ENCODE results near the gene ENOX1. TPM values are rescaled to one million over a fixed set of nuclear protein-coding genes. Genes with fewer than 3 reads are reported as not detected.

The ENOX1 gene
- total RNA-seq, 2 experiments from 2014 or later: not detected

DNA sequence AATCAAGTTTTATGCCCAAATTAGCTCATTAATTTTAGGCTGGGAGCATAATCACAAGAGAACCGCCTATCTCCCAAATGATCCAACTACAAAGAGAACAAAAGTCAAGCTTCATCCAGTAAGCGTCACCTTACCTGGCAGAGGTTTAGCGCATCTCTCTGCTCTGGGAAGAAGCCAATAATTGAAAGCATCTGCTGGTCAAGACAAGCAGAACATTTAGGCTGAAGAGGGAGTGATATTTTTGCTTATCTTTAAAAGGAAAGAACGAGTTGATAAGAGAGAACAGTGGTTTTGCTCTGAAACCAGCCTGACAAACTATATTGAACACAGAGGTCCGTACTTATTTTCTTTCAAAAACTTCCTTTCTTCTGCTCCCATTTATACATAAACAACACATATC lies 242.1 kb downstream of the ENOX1 start:
- no peak for DNase-seq
- Mint-ChIP-seq H3K9me3 (no peaks in the 10 kb centered on the region), H3K27me3 (peaks cover 5% of the 10 kb centered on the region), H3K27ac (no peak overlapping the region), H3K4me1 (peaks cover 3% of the 10 kb centered on the region), H3K36me3 (no peaks in the 10 kb centered on the region), H3K4me3 (no peak overlapping the region)
- POLR2A ChIA-PET: no interaction called here
- no peak for ATAC-seq (ENCODE audit: low read depth)

DNA sequence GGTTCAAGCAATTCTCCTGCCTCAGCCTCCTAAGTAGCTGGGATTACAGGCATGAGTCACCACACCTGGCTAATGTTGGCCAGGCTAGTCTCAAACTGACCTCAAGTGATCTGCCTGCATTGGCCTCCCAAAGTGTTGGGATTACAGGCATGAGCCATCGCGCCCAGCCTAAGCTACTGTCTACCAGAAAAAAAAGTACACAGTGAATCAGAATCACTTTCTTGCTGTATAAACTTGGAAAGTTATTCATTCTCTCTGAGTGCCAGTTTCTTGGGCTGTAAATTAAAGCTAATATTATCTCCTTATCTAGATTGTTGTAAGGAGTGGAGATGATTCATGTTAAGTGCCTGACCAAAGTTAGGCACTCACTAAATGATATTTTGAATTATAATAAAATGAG lies 242.8 kb downstream of the ENOX1 start:
- peaks cover 1% of the 10 kb centered on the region for H3K9me3 Mint-ChIP-seq
- ATAC-seq (ENCODE audit: low read depth): no peak
- no peaks in the 10 kb centered on the region for H3K36me3 Mint-ChIP-seq
- DNase-seq: no peak
- H3K4me1 Mint-ChIP-seq: peaks cover 3% of the 10 kb centered on the region
- H3K27me3 Mint-ChIP-seq: peaks cover 7% of the 10 kb centered on the region
- no peak overlapping the region for H3K27ac Mint-ChIP-seq
- no peak overlapping the region for H3K4me3 Mint-ChIP-seq
- POLR2A ChIA-PET: no interaction called here

DNA sequence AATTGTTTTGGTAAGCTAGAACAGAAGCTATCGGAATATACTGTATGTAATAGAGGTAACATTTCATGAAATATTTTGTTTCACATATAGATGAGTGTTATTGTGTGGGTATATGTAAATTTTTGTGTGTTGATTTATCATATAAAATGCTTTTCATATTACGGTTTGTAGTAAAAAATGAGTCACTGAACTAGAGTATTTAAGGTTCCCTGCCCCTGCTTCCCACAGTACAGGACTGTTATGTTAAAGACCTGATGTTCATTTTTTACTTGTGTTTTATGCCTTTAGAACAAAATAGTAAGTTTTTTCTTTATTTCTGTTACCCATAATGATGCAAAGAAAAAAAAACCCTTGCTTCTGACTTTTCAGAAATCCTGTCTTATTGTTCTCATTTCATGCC lies 243.4 kb downstream of the ENOX1 start:
- Mint-ChIP-seq H3K4me3 (no peak overlapping the region), H3K27ac (no peak overlapping the region), H3K4me1 (peaks cover 3% of the 10 kb centered on the region), H3K9me3 (peaks cover 3% of the 10 kb centered on the region), H3K36me3 (no peaks in the 10 kb centered on the region), H3K27me3 (peaks cover 10% of the 10 kb centered on the region)
- POLR2A ChIA-PET: no interaction called here
- no peak for ATAC-seq (ENCODE audit: low read depth)
- no peak for DNase-seq

DNA sequence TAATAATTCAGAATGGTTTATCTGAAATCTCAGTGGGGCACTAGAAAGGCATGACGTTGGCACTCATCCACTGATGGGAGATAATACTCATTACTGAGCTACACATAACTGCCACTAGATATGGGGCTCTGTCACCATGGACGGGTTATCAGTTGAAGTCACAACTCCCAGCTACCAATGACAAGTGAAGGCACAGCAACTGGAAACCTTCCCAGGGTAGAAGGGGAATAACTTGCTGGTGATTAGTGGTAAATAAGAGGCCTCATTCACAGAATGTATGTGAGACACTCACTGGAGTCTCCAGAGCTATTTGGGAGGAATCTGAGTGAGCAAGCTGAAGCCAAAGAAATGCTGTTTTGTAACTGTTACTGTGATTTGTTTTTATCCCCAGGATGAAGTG lies 249.6 kb downstream of the ENOX1 start:
- Mint-ChIP-seq H3K27ac (no peak overlapping the region), H3K27me3 (peaks cover 18% of the 10 kb centered on the region), H3K4me1 (no peaks in the 10 kb centered on the region), H3K9me3 (peaks cover 3% of the 10 kb centered on the region), H3K36me3 (no peaks in the 10 kb centered on the region), H3K4me3 (no peak overlapping the region)
- DNase-seq (no peak), ATAC-seq (ENCODE audit: low read depth) (no peak)
- POLR2A ChIA-PET: no interaction called here

DNA sequence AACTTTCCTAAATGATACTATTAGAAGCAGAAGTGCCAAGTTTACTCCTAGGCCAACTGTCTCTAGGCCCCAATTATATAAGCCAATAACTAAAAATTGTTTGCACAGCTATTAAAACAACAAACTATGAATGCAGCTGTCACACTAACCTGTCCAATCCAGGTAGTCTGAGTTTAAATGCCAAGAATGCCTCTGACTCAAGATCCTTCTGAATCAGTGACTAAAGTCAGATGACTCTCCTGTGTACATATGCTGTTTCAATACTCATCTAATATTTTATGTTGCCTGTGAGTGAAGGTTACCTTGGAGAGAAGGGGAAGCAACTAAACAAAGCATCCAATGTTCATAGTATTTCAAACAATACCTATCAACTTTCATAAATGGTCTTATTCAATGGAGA lies 257.0 kb downstream of the ENOX1 start:
- no peaks in the 10 kb centered on the region for H3K36me3 Mint-ChIP-seq
- H3K4me1 Mint-ChIP-seq: no peaks in the 10 kb centered on the region
- POLR2A ChIA-PET: no interaction called here
- no peak overlapping the region for H3K4me3 Mint-ChIP-seq
- DNase-seq (no peak), ATAC-seq (ENCODE audit: low read depth) (no peak)
- H3K27me3 Mint-ChIP-seq: peaks cover 2% of the 10 kb centered on the region
- peaks cover 2% of the 10 kb centered on the region for H3K9me3 Mint-ChIP-seq
- no peak overlapping the region for H3K27ac Mint-ChIP-seq

DNA sequence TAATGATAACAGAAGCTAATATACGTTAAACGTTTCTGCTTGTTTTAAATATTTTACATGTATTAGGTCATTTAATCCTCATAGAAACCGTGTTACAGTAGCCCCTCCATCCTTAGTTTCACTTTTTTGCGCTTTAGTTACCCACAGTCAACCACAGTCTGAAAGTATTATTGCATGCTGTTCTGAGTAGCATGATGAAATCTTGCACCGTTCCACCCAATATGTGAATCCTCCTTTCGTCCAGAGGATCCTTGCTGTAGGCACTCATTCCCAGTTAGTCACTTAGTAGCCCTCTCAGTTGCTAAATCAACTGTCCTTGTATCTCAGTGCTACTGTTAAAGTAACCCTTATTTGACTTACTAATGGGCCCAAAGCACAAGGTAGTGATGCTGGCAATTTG lies 257.8 kb downstream of the ENOX1 start:
- Mint-ChIP-seq H3K4me1 (no peaks in the 10 kb centered on the region), H3K9me3 (peaks cover 2% of the 10 kb centered on the region), H3K36me3 (peaks cover under 1% of the 10 kb centered on the region), H3K4me3 (no peak overlapping the region), H3K27ac (no peak overlapping the region), H3K27me3 (peaks cover 4% of the 10 kb centered on the region)
- DNase-seq: no peak
- POLR2A ChIA-PET: no interaction called here
- ATAC-seq (ENCODE audit: low read depth): no peak

DNA sequence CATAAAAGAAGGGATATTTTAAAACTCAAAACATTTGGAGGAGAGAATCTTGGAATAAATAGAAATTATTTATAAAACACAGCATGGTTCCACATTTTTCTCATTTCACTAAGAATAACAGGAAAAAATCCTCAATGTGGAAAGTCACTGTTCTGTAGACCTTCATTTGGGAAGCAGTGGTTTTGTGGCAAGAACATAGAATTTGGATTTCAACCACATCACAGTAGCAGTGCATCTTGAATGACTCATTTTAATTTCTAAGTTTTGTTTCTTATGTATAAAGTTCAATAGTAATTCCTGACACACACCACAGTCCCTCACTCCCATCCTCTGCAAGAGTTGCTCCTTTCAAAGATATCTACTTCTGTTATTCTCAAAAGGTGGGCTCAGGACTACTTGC lies 264.0 kb downstream of the ENOX1 start:
- no peaks in the 10 kb centered on the region for H3K4me1 Mint-ChIP-seq
- H3K36me3 Mint-ChIP-seq: peaks cover 1% of the 10 kb centered on the region
- ATAC-seq (ENCODE audit: low read depth): no peak
- H3K27me3 Mint-ChIP-seq: peaks cover 7% of the 10 kb centered on the region
- H3K27ac Mint-ChIP-seq: no peak overlapping the region
- POLR2A ChIA-PET: no interaction called here
- H3K9me3 Mint-ChIP-seq: peaks cover 2% of the 10 kb centered on the region
- no peak for DNase-seq
- no peak overlapping the region for H3K4me3 Mint-ChIP-seq

DNA sequence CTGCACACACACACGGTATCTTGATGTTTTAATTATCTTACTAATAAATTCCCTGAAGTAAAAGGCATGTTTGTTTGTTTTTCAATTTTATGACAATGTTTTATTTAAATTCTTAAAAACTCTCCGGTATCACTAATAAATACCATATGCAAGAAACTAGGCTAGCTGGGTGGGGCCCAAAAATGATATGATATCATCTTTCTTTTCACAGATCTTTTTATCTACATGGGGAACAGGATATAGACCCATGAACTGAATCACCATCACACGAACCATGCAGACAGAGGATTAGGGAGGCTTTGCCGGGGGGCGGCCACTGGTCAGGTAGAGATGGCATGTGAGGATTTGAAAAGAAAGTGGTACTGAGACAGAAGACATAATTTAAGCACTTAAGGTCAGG lies 266.4 kb downstream of the ENOX1 start:
- Mint-ChIP-seq H3K27me3 (peaks cover 7% of the 10 kb centered on the region), H3K4me3 (no peak overlapping the region), H3K36me3 (peaks cover 1% of the 10 kb centered on the region), H3K9me3 (peaks cover 2% of the 10 kb centered on the region), H3K27ac (no peak overlapping the region), H3K4me1 (no peaks in the 10 kb centered on the region)
- no peak for DNase-seq
- no peak for ATAC-seq (ENCODE audit: low read depth)
- POLR2A ChIA-PET: no interaction called here

DNA sequence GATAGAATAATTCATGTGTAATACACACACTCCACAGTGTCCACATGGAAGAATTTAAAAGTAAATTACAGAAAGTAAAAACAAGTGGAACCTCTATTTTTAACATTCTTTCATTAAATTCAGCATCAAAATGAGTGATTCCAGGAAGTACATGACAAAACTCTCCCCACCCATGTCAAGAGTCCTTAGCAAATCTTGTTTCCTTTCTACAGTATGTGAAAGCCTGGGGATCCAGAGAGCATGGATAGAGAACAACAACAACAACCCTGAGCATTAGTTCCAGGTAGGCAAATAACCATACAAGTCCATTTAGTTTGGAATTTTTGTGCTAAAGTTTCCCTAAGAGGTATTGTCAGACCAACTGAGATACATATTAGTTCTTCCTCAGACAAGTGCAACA lies 267.9 kb downstream of the ENOX1 start:
- DNase-seq: no peak
- ATAC-seq (ENCODE audit: low read depth): no peak
- H3K27ac Mint-ChIP-seq: no peak overlapping the region
- no peaks in the 10 kb centered on the region for H3K4me1 Mint-ChIP-seq
- no peak overlapping the region for H3K4me3 Mint-ChIP-seq
- no peaks in the 10 kb centered on the region for H3K9me3 Mint-ChIP-seq
- no peaks in the 10 kb centered on the region for H3K36me3 Mint-ChIP-seq
- POLR2A ChIA-PET: no interaction called here
- H3K27me3 Mint-ChIP-seq: peaks cover 14% of the 10 kb centered on the region

DNA sequence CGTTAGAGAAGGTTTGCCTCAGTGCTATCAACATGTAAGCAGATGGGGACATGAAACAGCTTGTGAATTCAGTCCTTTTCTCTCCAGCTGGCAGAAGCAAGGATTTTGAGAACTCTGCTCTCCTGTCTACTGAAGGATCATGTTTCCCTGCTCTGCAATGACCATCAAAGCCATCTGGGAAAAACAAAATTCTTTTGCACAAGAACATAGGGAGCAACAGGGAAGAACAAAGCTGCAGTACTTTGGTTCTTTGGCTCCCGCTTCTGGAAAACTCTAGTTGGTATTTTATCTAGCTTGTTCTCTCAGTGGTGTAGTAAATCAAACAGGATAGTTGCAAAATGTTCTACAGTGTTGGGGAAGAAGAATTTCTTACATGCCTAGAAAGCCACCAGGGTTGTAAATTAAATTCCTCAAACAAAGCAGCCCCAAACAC lies 270.4 kb downstream of the ENOX1 start:
- no peaks in the 10 kb centered on the region for H3K4me1 Mint-ChIP-seq
- H3K27ac Mint-ChIP-seq: no peak overlapping the region
- no peak overlapping the region for H3K4me3 Mint-ChIP-seq
- POLR2A ChIA-PET: no interaction called here
- peaks cover 16% of the 10 kb centered on the region for H3K27me3 Mint-ChIP-seq
- no peaks in the 10 kb centered on the region for H3K9me3 Mint-ChIP-seq
- no peaks in the 10 kb centered on the region for H3K36me3 Mint-ChIP-seq
- DNase-seq (no peak), ATAC-seq (ENCODE audit: low read depth) (no peak)

DNA sequence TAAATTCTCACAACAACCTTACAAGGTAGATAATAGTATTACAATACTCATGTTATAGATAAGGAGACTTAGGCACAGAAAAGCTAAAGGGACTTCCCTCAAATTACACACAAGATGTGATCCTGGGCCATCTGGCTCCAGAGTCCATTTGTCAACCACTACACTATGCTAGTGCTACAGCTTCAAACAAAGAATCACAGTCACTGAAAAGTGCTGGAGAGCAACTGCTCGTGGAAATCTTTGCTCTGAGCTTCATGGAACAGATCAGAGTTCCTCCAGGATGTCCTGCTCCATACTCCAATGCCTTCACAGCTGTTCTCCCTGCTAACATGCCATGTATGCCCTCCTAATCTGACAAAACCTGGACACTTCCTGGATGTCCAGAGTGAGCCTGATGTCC lies 271.2 kb downstream of the ENOX1 start:
- no peaks in the 10 kb centered on the region for H3K9me3 Mint-ChIP-seq
- no peaks in the 10 kb centered on the region for H3K36me3 Mint-ChIP-seq
- no peak overlapping the region for H3K27ac Mint-ChIP-seq
- H3K4me1 Mint-ChIP-seq: no peaks in the 10 kb centered on the region
- no peak for ATAC-seq (ENCODE audit: low read depth)
- H3K4me3 Mint-ChIP-seq: no peak overlapping the region
- POLR2A ChIA-PET: no interaction called here
- DNase-seq: no peak
- peaks cover 16% of the 10 kb centered on the region for H3K27me3 Mint-ChIP-seq

DNA sequence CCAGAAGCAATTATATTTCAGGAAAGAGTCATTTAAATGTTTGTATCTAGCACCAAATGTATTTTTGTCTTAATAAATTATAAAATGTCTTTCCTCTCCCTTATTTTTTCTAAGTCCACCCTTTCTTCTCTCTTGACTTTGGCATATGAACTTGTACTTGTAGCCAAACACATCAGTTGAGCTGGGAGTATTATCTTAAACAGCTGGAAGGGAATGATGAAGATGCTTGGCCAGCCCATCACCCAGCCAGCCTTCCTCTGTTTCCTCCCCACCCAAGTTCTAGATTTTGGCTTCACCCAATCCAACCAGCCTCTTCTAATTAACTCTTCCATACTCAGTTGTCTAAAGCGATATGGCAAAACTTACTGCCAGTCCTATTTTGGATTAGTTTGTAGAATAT lies 272.5 kb downstream of the ENOX1 start:
- Mint-ChIP-seq H3K27me3 (peaks cover 18% of the 10 kb centered on the region), H3K4me1 (no peaks in the 10 kb centered on the region), H3K36me3 (no peaks in the 10 kb centered on the region), H3K27ac (no peak overlapping the region), H3K9me3 (no peaks in the 10 kb centered on the region), H3K4me3 (no peak overlapping the region)
- no peak for DNase-seq
- ATAC-seq (ENCODE audit: low read depth): no peak
- POLR2A ChIA-PET: no interaction called here

DNA sequence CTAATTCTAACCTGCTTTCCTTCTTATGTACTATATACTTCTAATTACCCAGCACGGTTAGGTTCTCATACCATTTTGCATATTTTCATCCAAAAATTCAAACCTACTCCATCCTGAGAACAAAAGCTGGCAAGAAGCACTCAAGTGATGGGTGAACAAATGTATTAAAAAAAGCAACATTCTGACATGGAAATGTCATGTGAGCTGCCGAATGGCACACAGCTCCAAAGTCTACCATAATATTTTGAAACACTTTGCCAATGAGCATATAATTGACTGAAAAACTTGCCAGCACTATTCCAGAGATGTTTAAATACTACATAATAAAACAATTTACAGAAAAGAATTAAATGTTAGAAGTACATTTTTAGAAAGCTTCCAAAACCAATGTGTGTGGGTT lies 274.6 kb downstream of the ENOX1 start:
- no peaks in the 10 kb centered on the region for H3K4me1 Mint-ChIP-seq

DNA sequence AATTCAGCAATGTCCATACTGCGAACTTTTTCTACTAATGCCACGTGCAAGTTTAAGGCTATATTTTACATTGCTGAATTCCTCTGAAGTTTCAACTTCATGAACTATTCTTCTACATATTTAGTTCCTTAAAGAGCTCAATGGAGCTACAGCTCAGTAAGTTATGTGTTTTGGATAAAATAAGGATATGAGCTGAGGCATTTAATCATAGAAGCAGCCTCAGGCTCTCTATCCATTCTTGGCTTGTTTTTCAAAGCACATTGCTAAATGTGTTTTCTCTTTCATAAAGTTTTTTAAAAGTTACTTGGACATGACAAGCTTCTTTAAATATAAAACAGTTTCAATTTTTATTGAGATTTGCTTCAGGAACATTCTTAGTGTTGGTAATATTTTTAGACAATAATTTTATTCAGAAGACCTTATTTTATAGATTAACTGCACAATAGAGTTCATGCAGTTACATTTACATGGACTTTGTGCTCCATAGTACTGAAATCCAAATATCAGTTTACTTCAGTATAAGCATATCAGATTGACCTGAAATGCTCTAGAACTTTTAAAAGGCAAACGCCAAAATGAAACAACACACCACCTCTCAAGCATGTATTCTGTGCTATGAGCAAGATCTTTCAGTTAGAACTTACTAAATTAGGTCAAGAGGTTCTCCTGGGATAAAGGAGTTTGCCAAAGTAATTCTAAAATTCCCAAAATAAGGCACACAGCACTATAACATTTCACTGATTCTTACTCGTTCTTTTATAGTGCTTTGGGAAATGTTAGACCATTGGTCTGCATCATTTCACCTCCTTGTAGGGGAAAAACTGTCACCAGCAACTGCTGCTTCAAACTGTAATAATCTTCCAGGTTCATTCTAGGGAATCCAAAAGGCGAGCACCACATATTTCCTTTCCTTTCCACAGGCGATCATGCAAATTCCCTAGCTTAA lies 275.5 kb downstream of the ENOX1 start:
- H3K27me3 Mint-ChIP-seq: peaks cover 18% of the 10 kb centered on the region
- no peak for ATAC-seq (ENCODE audit: low read depth)
- no peak overlapping the region for H3K27ac Mint-ChIP-seq
- DNase-seq: no peak
- no peak overlapping the region for H3K4me3 Mint-ChIP-seq
- no peaks in the 10 kb centered on the region for H3K4me1 Mint-ChIP-seq
- no peaks in the 10 kb centered on the region for H3K36me3 Mint-ChIP-seq
- H3K9me3 Mint-ChIP-seq: peaks cover 1% of the 10 kb centered on the region
- POLR2A ChIA-PET: no interaction called here

More for the DNA sequence above, 274.6 kb downstream of the ENOX1 start:
- ATAC-seq (ENCODE audit: low read depth) (no peak), DNase-seq (no peak)
- no peak overlapping the region for H3K4me3 Mint-ChIP-seq
- H3K9me3 Mint-ChIP-seq: peaks cover 1% of the 10 kb centered on the region
- POLR2A ChIA-PET: no interaction called here
- H3K36me3 Mint-ChIP-seq: no peaks in the 10 kb centered on the region
- H3K27ac Mint-ChIP-seq: no peak overlapping the region
- H3K27me3 Mint-ChIP-seq: peaks cover 18% of the 10 kb centered on the region
